Measurements from ENCODE around the gene ARHGEF9.

Gene ARHGEF9

GRCh38 chrX:63746278-63746677 is 38.7 kb downstream of the ARHGEF9 start:
- no peak for DNase-seq

GRCh38 chrX:63744850-63745394 is 40.1 kb downstream of the ARHGEF9 start:
- DNase-seq, result no peak

- DNase-seq, result peak in 2 of 4 experiments; percentile 27 to 40
These were observed 41.4 kb downstream of the ARHGEF9 start for GRCh38 chrX:63743596-63743995.

- no peak for DNase-seq
These were observed 44.6 kb downstream of the ARHGEF9 start for GRCh38 chrX:63740382-63740781.

- no peak for DNase-seq
These were observed 45.1 kb downstream of the ARHGEF9 start for GRCh38 chrX:63739885-63740284.

- no peak for DNase-seq
These were observed 46.3 kb downstream of the ARHGEF9 start for GRCh38 chrX:63738696-63739095.

- no peak for DNase-seq
These were observed 47.7 kb downstream of the ARHGEF9 start for GRCh38 chrX:63737131-63737921.

GRCh38 chrX:63735882-63736281 is 49.1 kb downstream of the ARHGEF9 start:
- DNase-seq, result peak in 1 of 4 experiments; percentile 4

GRCh38 chrX:63720293-63720692 is 64.7 kb downstream of the ARHGEF9 start:
- no peak for DNase-seq

- DNase-seq, result no peak
These were observed 65.4 kb downstream of the ARHGEF9 start for GRCh38 chrX:63719633-63720032.

GRCh38 chrX:63718010-63718694 is 66.9 kb downstream of the ARHGEF9 start:
- no peak for DNase-seq

- no peak for DNase-seq
These were observed 71.5 kb downstream of the ARHGEF9 start for GRCh38 chrX:63713526-63713925.

GRCh38 chrX:63708801-63709200 is 76.2 kb downstream of the ARHGEF9 start:
- DNase-seq, result no peak

- DNase-seq, result peak; percentile 2 to 49 (median 36)
These were observed 82.5 kb downstream of the ARHGEF9 start for GRCh38 chrX:63702556-63702955.

GRCh38 chrX:63686878-63687714 is 97.9 kb downstream of the ARHGEF9 start:
- DNase-seq, result peak; percentile 31 to 63 (median 36)

GRCh38 chrX:63680423-63680822 is 104.6 kb downstream of the ARHGEF9 start:
- no peak for DNase-seq

- no peak for DNase-seq
These were observed 105.6 kb downstream of the ARHGEF9 start for GRCh38 chrX:63679432-63679831.

GRCh38 chrX:63675716-63676115 is 109.3 kb downstream of the ARHGEF9 start:
- DNase-seq, result no peak

- no peak for DNase-seq
These were observed 111.1 kb downstream of the ARHGEF9 start for GRCh38 chrX:63673896-63674295.

- no peak for DNase-seq
These were observed 120.3 kb downstream of the ARHGEF9 start for GRCh38 chrX:63664741-63665140.

GRCh38 chrX:63664083-63664482 is 120.9 kb downstream of the ARHGEF9 start:
- DNase-seq, result no peak

- DNase-seq, result no peak
These were observed 123.3 kb downstream of the ARHGEF9 start for GRCh38 chrX:63661676-63662075.

GRCh38 chrX:63658920-63659319 is 126.1 kb downstream of the ARHGEF9 start:
- peak in 3 of 4 experiments; percentile 4 to 14 (median 6) for DNase-seq
